Measurements from ENCODE around the gene CLCN6.

The CLCN6 gene

DNA sequence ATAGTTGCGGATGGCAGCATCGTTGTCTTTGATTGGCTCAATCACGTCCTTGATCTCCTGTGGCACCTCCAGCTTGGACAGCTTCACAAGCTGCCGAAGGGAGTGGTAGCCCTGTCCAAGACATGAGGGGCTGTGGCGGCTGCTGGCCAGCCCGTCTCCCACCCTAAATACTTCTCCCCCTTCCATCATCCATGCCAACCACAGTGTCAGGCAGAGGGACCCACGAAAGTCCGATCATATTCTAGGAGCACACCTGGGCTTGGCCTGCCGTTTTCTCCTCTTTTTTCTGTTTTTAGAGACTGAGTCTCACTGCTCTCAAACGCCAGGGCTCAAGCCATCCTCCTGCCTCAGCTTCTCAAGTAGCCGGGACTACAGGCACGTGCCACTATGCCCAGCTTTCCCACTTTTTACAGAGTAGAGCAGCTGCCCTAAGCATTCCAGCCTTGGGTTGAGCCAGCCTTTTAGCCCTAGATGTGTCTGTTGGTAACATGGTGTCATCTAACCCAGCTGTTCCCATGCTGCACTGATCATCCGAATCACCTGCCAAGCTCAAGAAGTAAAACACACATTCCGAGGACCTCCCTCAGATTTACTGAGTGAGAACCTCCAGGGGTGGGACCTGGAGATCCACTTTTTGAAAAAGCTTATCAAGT lies 10.6 kb upstream of the CLCN6 start:
- no peak for DNase-seq

DNA sequence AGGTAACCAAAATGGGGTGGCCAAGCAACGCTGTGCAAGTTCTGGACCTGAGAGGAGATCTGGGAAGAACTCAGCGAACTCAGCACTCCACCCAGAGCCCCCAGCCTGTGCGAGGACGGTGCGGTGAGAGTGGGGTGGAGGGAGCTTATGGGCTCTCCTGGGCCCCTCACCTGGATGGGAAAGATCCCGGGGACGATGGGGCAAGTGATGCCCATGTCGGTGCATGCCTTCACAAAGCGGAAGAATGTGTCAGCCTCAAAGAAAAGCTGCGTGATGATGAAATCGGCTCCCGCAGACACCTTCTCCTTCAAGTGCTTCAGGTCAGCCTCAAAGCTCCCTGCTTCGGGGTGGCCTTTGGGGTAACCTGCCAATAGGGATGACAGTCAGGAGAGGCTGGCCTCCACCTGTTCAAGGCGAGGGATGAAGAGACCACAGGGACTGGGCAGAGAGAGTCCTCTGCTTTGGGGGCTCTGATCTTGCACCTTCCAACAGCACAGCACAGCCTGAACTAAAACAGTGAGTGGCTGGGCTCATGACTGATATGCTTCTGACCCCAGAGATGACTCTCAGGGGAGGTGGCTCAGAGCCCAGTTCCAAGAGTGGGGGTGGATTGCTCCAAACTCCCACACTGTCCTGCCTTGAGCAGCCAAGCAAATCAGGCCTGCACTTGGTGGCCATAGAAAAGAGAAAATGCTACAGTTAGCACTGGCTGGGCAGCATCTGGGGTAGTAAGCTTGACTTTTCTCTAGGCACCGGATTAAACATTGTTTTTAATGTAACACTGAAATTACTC lies 9.8 kb upstream of the CLCN6 start:
- DNase-seq = no peak

DNA sequence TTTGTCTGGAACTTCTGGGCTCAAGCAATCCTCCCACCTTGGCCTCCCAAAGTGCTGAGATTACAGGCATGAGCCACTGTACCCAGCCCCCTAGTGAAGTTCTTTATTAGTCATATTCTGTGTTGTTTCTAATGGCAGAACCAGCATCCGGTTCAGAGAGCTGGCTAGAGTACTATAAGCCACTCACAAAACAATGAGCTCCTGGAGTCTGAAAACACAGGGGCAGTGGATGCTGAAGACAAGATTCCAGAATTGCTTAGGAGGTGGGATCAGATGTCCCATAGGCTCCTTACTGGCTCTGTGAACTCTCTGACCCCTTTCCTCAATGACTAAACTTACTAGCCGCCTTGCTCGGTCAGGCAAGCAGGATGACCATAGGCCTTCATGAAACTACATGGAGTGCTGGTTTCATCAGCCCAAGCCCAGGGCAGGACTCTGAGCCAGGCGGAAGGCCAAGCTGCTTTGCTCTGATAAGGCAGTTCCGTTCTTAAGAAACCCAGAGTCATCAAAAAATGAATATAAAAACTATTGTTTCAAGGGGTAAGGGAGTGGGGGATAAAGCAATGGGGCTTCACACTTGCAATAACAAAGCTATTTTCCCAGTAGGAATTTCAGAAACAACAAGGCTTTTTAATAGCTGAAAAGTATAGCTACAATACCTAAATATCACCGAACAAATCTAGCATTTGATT lies 8.3 kb upstream of the CLCN6 start:
- no peak for DNase-seq

- no peak for DNase-seq
Observed at GRCh38 chr1:11799099-11799498, 6.9 kb upstream of the CLCN6 start.

- DNase-seq = no peak
Observed at GRCh38 chr1:11799896-11800295, 6.1 kb upstream of the CLCN6 start.

DNA sequence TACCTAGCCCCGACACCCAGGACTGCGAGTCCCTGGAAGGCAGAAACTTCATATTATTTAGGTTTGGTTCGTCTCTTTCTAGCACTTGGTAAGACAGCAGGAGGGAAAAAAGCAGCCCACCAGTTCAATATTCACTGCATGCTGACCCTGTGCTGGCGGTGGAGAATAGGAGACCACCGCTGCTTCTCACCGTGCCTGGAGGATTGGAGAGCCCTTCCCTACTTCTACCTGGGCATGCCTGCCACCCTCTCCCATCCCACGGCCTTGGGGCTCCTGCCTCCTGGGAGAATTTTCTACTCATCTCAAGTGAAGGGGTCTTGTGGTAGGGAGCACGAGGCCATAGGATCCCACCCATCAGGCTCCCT lies 5.6 kb upstream of the CLCN6 start:
- no peak for DNase-seq

GRCh38 chr1:11800756-11801433 lies 5.1 kb upstream of the CLCN6 start:
- no peak for DNase-seq

DNA sequence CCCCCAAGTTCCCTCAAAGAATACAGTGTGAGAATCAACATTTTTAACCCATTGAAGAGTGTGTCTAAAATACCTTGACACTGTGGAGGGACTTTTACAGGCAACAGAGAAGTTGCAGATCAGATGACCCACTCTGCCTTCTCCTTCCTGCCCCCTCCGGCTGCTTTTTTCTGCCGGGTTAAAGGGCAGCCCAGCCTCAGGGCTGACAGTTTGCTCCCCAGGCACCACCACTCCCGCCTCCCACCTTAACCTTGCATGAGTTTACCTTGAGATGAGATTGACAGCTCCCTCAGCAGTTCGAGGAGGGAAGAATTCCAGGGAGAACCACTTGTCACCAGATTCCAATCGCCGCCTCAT lies 3.4 kb upstream of the CLCN6 start:
- DNase-seq = no peak

- DNase-seq = no peak
Observed at GRCh38 chr1:11802973-11803885, 2.8 kb upstream of the CLCN6 start.

GRCh38 chr1:11803924-11804665 lies 1.9 kb upstream of the CLCN6 start:
- peak; percentile 82 for DNase-seq

- DNase-seq = peak; percentile 66
Observed at GRCh38 chr1:11804666-11805421, 1.1 kb upstream of the CLCN6 start.

DNA sequence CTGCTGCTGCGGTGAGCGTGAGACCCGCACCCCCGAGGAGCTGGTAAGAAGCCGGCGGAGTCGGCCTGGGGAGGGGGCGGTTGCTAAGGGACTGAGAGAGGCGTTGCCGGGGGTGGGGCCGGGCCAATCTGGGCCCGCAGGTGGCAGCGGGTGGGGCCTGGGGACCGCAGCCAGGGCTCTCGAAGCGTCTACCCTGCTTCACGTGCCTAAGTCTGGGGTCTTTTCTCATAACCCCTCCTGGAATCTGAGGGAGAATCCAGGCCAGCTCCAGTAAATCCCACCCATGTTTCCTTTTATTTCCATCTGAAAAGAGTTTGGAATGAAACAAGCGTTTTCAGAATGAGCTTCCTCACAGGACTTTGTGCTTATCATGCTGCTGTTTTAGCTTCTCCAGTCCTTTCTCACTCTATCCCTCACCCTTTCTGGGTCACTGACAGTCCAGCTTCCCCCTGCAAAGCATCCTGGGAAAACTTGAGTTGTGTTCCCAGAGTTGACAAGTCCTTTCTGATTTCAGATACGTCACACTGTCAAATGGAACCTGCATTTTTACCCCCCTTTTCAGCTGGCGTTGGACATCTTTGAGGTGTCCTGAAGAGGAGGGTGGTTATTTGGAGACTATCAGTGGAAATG lies 431 bp downstream of the CLCN6 start:
- DNase-seq = peak; percentile 91

- DNase-seq = no peak
Observed at GRCh38 chr1:11807133-11807532, 1.1 kb downstream of the CLCN6 start.

DNA sequence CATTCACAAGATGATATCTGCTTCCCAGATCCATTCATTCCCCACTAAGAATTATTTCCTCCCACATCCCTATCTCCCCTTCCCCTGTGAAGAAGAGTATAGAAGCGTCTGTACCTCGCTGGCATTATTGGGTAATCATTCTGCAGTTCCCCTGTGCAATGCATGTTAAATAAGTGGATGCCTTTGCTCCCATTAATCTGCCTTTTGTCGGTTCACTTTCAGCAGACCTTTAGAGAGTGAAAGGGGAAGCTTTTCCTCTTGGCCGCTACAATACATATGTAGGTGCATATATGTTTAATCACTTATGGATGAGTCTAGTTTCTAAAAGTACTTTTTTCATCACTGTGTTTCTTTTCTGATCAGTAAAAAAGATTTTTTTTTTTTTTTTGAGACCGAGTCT lies 7.0 kb downstream of the CLCN6 start:
- DNase-seq = no peak

DNA sequence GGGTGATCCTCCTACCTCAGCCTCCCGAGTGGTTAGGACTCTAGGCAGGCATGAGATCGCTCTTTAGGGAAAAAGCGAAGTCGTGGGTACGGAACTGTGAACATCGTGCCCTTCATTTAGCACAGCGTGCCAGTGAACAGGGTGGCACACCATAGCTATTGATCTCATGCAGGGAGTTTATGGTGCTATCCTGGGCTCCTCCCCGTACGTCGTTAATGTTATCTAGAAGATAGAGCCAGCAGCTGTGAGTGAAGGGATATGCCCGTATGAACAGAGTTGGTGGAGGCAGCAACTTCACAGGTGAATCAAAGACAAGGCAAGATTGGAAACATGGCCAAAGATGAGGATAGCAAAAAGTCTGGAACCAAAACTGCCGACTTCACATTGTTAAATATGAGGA lies 11.2 kb downstream of the CLCN6 start:
- DNase-seq = no peak

- no peak for DNase-seq
Observed at GRCh38 chr1:11822091-11822490, 16.1 kb downstream of the CLCN6 start.

GRCh38 chr1:11823366-11824137 lies 17.6 kb downstream of the CLCN6 start:
- no peak for DNase-seq

- no peak for DNase-seq
Observed at GRCh38 chr1:11825131-11825530, 19.1 kb downstream of the CLCN6 start.

DNA sequence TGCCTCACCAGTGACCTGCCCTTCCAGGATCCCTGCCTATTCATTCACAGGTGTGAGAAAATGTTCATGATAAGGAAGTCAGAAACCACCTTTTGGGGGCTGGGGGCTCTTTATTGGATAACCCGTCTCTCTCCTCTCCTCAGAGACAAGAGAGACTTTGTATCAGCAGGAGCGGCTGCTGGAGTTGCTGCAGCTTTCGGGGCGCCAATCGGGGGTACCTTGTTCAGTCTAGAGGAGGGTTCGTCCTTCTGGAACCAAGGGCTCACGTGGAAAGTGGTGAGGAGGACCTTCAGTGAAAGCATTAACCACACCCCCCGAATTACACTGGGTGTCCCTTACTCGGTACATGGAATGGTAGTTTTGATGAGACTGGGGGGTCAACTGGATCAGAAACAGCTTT lies 21.0 kb downstream of the CLCN6 start:
- no peak for DNase-seq

- no peak for DNase-seq
Observed at GRCh38 chr1:11828511-11828910, 22.5 kb downstream of the CLCN6 start.
